NCI-H1417 (cell line): ENCODE data around the gene CNN2.
"Not testable (repeated sequence)": the region's sequence is repeated elsewhere in the genome, so short reads cannot be mapped to it uniquely, and the experiment has no call there.

Experiments used
- DNase-seq, 3 experiments: peaks; one replicate each; lab custom pipeline; 2025; lab: John Stamatoyannopoulos, UW

Gene CNN2

GRCh38 chr19:1010586-1011510 lies 15.6 kb upstream of the CNN2 start:
- no peak for DNase-seq

- DNase-seq: no peak
Observed at GRCh38 chr19:1011831-1012333, 14.5 kb upstream of the CNN2 start.

GRCh38 chr19:1012334-1012733 lies 14.1 kb upstream of the CNN2 start:
- DNase-seq: no peak

- DNase-seq: no peak
Observed at GRCh38 chr19:1013218-1013617, 13.2 kb upstream of the CNN2 start.

GRCh38 chr19:1014161-1015060 lies 12.0 kb upstream of the CNN2 start:
- DNase-seq: no peak

GRCh38 chr19:1015061-1015781 lies 11.2 kb upstream of the CNN2 start:
- DNase-seq: no peak

- DNase-seq: no peak
Observed at GRCh38 chr19:1015782-1016646, 10.4 kb upstream of the CNN2 start.

- no peak for DNase-seq
Observed at GRCh38 chr19:1016647-1017114, 9.7 kb upstream of the CNN2 start.

GRCh38 chr19:1017115-1017905 lies 9.1 kb upstream of the CNN2 start:
- no peak for DNase-seq

GRCh38 chr19:1017906-1018305 lies 8.5 kb upstream of the CNN2 start:
- no peak for DNase-seq

GRCh38 chr19:1018393-1018792 lies 8.0 kb upstream of the CNN2 start:
- DNase-seq: no peak

GRCh38 chr19:1018932-1019615 lies 7.3 kb upstream of the CNN2 start:
- DNase-seq: no peak

- no peak for DNase-seq
Observed at GRCh38 chr19:1019616-1019961, 6.8 kb upstream of the CNN2 start.

GRCh38 chr19:1019980-1020867 lies 6.2 kb upstream of the CNN2 start:
- no peak for DNase-seq

- peak; percentile 98 to 100 (median 100) for DNase-seq
Observed at GRCh38 chr19:1020868-1021425, 5.5 kb upstream of the CNN2 start, which contains the start of gene TMEM259. Gene TMEM259, minus strand, starts transcription at chr19:1021123. Its CDS starts 127 bp downstream, at chr19:1020996.

GRCh38 chr19:1023883-1024188 lies 2.6 kb upstream of the CNN2 start:
- DNase-seq: not testable (repeated sequence)

GRCh38 chr19:1025080-1025479 lies 1.3 kb upstream of the CNN2 start:
- DNase-seq: not testable (repeated sequence)
